Left renal pelvis (tissue), 4 donors: Measurements from ENCODE around the gene CORO1A. TPM values are rescaled to one million over a fixed set of nuclear protein-coding genes. Genes with fewer than 3 reads are reported as not detected.
"Not testable (repeated sequence)": the region's sequence is repeated elsewhere in the genome, so short reads cannot be mapped to it uniquely, and the experiment has no call there.

Experiments
- DNase-seq, 4 donors: peaks; one replicate each; pipeline ENCODE4 v3.0.0-alpha.2; 2013; ENCODE audit warnings: low read depth in 4 of 4, low spot score in 3 of 4
- polyA plus RNA-seq, 4 donors: library from polyadenylated mRNA; unstranded; fragments of 120-200 nt; gene quantifications; one replicate each; pipeline ENCODE4 v1.2.1, GENCODE V29; 2013; ENCODE audit not compliant: insufficient read length in 4 of 4

The CORO1A gene
- polyA plus RNA-seq, 4 donors, result 8.1 to 18.0 (median 12.7) TPM

DNA sequence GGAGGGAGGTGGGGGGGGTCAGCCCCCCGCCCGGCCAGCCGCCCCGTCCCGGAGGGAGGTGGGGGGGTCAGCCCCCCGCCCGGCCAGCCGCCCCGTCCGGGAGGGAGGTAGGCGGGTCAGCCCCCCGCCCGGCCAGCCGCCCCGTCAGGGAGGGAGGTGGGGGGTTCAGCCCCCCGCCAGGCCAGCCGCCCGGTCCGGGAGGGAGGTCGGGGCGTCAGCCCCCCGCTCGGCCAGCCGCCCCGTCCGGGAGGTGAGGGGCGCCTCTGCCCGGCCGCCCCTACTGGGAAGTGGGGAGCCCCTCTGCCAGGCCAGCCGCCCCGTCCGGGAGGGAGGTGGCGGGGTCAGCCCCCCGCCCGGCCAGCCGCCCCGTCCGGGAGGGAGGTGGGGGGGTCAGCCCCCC lies 14.0 kb upstream of the CORO1A start:
- DNase-seq, result not testable (repeated sequence)

DNA sequence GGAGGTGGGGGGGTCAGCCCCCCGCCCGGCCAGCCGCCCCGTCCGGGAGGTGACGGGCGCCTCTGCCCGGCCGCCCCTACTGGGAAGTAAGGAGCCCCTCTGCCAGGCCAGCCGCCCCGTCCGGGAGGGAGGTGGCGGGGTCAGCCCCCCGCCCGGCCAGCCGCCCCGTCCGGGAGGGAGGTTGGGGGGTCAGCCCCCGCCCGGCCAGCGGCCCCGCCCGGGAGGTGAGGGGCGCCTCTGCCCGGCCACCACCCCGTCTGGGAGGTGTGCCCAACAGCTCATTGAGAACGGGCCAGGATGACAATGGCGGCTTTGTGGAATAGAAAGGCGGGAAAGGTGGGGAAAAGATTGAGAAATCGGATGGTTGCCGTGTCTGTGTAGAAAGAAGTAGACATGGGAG lies 13.3 kb upstream of the CORO1A start:
- not testable (repeated sequence) for DNase-seq

DNA sequence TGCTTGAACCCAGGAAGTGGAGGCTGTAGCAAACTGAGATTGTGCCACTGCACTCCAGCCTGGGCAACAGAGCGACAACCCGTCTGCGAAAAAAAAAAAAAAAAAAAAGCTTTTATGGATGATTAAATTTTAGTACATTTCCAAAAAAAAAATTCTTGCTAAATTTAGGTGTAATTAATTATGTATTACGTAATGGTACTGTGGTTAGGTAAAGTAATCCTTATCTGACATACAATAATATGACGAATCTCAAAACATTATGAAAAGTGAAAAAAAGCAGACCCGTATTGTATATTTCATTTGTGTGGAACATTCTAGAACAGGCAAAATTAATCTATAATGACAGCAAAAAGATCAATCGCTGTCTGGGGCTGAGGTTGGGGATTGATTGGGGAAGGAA lies 10.3 kb upstream of the CORO1A start:
- DNase-seq, result no peak

DNA sequence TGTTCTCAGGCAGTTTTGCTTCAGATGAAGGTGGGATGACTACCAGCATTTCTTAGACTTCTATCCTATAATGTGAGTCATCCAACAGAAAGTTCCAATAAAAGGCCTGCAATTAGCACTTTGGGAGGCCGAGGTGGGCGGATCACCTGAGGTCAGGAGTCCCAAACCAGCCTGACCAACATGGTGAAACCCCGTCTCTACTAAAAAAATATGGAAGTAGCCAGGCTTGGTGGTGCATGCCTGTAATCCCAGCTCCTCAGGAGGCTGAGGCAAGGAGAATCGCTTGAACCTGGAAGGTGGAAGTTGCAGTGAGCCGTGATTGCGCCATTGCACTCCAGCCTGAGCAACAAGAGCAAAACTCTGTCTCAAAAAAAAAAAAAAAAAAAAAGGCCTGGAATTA lies 6.5 kb upstream of the CORO1A start:
- DNase-seq, result not testable (repeated sequence)

DNA sequence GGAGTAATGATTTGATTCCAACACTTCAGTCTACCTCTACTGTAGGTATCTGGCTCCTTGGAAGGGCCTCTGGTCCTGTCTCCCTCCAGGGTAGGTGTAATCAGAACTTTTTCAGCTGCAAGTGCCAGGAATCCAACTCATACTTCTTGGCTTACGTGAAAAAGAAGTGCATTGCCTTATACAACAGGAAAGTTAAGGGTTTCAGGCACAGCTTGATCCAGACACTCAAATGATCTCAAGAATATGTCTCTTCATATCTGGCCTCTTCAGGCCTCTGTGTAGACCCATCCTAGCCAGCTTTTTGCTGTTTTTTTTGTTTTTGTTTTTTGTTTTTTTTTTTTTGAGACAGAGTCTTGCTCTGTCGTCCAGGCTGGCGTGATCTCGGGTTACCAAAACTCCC lies 4.2 kb upstream of the CORO1A start:
- no peak for DNase-seq

DNA sequence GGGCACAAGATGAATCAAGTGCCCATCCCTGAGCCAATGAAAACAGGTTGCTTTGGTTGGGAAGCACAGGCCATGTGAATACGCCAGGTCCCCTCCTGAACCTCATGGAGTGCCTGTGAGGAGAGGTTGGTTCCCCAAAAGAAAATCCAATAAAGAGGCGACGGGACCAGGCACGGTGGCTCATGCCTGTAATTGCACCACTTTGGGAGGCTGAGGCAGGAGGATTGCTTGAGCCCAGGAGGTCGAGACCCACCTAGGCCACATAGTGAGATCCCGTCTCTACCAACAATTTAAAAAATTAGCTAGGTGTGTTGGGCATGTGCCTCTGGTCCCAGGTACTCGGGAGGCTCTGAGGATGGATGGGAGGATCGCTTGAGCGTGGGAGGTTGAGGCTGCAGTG lies 3.5 kb upstream of the CORO1A start:
- no peak for DNase-seq

DNA sequence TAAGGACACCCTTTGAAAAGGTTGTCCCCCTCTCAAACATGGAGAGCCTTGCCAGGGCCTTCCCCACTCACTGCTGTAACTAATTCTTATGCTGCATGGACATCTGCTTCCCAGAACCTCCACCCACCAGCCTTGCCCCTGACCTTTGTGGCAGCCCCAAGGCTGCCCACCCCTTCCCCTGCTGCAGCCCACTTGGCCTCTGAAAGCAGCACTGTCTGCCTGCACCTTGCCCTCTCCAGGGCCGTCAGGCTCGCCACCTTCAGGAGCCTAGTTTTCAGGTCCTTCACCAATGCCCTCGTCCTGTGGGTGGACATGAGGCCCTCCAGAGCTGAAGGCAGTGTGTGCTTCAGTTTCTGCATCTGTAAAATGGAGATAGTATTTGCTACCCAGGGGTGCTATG lies 2.7 kb upstream of the CORO1A start:
- DNase-seq, result no peak

DNA sequence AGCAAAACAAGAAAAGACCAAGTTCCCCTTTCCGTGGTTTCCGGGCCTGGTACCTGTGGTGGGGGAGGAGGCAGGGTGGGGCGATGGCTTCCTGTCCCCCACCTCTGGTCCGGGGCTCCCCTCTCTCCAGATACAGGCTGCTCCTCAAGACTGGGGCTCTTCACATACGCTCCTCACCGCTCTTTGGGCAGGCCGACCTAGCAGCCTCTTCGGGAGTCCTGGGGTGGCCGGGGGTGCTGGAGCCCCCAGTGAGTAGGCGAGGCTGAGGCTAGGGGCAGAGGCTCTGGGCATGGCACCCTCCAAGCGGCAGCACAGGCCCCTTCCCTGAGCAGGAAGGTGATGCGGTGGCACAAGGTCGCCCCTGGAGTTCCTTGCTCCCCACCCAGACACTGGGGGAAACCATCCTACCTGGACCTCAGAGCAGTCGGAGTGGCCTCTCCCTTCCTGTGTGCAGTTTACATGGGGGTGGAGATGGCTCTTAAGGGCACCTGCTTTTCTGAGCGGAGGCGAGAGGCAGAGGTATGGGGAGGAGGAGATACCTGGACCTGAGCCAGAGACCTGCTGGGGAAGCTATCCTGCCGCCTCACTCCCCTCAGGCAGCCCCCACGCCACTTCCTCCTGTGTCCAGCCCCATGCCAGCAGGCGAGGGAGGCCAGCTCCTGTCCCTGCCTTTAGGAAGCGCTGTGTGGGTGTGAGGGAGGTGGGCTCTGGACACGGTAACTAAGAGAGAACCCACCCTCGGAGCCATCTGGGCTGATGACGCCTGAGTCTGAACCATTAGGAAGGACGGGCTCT lies 891 bp downstream of the CORO1A start:
- no peak for DNase-seq

DNA sequence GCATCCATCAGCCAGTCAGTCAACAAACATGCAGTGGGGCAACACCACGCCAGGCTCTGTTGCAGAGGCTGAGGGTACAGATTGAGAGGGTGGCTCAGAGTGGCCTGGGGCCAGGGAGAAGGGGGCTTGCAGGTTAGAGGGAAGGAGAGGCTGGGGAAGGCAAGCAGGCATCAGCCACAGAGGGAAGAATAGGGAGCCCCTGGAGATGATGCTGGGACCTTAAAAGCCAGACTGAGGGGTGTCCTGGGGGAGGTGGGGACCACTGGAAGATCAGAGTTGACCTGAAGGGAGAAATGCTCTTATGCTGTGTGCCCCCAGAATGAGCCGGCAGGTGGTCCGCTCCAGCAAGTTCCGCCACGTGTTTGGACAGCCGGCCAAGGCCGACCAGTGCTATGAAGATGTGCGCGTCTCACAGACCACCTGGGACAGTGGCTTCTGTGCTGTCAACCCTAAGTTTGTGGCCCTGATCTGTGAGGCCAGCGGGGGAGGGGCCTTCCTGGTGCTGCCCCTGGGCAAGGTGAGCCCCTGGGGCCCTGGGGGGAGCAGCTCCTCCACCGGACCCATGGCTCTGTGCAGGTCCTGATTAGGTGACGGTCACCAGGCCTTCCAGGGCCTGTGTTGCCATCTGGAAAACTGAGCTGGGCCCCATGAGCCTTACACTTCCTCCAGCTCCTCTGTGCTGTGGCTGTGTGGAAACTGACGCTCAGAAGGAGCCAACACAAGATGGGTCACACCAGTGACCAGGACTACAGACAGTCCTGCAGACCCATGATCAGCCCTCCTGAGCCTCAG lies 1.7 kb downstream of the CORO1A start:
- no peak for DNase-seq

DNA sequence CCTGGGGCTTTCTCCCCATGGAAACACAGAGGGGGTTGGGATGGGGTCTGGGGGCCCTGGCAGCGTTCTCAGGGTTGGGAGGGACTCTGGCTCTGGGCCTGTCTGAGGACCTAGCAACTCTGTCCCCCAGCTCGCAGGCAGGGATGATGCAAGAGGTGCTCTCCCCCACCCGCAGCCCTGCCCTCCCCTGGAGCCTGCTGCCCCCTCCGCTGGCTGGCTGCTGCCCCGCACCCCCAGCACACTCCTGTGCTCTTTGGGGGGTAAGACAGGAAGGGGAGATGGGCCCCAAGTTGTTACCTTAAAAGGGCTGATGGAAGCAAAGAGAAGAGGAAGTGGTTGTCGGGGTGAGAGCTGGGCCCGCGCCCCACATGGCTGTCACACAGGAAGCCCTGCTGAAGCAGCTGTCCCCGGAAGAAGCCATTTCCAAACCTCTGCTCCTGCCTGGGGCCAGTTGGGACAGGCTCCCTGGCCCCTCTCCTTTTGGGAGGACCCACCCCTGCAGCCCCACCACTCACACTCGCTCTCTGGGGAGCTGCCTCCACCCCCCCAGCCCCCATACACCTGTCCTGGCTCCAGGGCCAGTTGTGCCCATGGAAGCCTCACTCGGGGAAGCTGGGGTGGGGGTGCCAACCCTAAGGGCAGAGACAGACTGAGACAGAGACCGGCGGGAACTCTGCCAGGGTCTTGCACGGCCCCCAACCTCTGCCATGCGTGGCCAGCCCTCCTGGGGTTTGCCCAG lies 2.5 kb downstream of the CORO1A start:
- no peak for DNase-seq

DNA sequence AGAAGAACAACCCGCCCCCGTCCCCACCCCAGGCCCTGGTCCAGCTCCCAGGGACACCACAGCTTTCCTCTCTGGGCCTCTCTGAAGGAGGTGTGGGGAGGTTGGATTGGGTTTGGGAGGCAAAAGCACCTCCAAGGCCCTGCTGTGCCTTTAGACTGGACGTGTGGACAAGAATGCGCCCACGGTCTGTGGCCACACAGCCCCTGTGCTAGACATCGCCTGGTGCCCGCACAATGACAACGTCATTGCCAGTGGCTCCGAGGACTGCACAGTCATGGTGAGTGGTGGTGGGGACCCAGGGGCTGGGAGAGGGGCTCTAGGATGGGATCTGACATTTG lies 3.0 kb downstream of the CORO1A start:
- no peak for DNase-seq

DNA sequence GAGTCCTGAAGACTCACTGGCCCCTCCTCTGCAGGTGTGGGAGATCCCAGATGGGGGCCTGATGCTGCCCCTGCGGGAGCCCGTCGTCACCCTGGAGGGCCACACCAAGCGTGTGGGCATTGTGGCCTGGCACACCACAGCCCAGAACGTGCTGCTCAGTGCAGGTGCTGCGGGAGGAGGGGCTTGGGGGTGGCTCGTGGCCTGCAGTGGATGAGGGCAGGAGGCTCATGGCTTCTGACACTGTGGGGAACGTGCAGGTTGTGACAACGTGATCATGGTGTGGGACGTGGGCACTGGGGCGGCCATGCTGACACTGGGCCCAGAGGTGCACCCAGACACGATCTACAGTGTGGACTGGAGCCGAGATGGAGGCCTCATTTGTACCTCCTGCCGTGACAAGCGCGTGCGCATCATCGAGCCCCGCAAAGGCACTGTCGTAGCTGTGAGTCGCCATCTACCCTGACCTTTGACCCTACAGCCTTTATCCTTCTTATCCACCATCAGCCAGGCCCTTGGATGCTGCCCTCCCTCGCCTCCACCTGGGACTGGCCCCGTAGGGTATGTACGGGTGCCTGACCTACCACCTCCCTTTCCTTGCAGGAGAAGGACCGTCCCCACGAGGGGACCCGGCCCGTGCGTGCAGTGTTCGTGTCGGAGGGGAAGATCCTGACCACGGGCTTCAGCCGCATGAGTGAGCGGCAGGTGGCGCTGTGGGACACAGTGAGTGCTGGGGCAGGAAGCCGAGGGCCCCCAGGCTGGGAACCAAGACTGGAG lies 3.6 kb downstream of the CORO1A start:
- DNase-seq, result no peak

DNA sequence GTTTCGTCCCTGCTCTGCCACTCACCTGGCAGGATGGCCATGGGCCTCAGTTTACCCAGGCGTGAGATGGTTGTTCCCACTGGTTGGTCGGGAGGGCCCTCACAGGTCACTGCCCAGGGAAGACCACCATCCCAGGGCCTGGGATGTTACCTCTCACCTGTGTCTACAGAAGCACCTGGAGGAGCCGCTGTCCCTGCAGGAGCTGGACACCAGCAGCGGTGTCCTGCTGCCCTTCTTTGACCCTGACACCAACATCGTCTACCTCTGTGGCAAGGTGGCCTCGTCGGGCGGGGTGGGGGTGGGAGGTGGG lies 4.1 kb downstream of the CORO1A start:
- DNase-seq, result no peak

DNA sequence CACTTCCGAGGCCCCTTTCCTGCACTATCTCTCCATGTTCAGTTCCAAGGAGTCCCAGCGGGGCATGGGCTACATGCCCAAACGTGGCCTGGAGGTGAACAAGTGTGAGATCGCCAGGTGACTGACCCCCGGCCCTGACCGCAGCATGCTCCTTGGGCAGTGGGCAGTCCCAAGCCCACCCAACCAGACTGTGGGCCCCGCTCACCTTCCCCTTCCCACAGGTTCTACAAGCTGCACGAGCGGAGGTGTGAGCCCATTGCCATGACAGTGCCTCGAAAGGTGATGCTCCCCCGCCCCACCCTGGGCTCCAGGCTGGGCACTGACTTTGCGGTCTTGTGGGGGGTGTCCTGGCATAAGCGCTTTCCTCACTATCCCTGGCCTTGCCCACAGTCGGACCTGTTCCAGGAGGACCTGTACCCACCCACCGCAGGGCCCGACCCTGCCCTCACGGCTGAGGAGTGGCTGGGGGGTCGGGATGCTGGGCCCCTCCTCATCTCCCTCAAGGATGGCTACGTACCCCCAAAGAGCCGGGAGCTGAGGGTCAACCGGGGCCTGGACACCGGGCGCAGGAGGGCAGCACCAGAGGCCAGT lies 4.7 kb downstream of the CORO1A start:
- no peak for DNase-seq

DNA sequence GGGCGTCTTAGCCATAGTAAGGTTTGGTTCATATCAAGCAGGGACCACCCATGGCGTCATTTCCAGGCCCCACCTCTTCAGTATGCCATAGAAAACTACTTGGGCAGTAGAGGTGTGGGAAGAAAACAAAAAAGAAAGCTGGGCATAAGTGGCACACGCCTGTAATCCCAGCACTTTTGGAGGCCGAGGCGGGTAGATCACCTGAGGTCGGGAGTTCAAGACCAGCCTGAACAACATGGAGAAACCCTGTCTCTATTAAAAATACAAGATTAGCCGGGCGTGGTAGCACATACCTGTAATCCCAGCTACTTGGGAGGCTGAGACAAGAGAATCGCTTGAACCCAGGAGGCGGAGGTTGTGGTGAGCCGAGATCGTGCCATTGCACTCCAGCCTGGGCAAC lies 7.8 kb downstream of the CORO1A start:
- not testable (repeated sequence) for DNase-seq

DNA sequence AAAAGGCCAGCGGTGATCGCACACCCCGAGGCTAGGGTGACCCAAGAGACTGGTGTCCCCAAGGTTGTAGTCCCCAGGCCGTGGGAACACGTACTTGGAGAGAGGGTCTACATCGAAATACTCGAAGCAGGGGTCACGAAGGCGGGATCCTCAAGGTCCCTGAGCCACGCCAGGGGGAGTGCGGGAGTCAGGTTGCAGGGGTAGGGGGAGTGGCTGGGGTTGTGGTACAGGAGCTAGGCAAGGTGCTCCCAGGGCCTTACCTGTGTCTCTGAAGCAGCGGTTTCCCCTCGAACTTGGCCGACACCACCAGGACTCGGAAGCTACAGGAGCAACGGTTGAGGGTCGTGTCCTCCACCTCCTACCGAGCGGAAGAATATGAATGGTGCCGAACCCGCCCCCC lies 9.7 kb downstream of the CORO1A start:
- DNase-seq, result not testable (repeated sequence)

DNA sequence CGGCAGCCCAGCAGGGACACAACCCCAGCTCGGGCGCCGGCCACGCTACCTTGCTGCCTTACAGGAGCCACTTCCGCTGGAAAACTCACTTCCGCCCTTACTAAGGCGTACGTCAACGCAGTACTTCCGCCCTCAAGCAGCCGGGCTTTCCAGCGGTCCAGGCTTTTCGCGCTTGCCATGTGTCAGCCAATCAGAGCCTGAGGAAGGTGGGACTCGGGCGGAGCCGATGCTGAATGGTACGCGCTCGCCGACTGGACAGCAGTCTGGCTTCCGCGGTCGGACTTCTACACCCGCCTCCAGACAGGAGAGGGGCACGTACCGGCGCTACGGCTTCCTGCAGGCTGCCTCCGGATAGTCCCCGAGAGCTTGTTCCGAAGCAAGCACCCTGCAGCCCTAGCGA lies 10.2 kb downstream of the CORO1A start, which contains the start of the genes BOLA2B and SLX1A:
BOLA2B (minus strand) TSS at position 52 of the 400 bp plus-strand sequence. CDS start 71 bp downstream, outside the sequence.
SLX1A (plus strand) TSS at position 261 of the 400 bp plus-strand sequence. CDS start 210 bp downstream, outside the sequence.
- DNase-seq, result not testable (repeated sequence)

DNA sequence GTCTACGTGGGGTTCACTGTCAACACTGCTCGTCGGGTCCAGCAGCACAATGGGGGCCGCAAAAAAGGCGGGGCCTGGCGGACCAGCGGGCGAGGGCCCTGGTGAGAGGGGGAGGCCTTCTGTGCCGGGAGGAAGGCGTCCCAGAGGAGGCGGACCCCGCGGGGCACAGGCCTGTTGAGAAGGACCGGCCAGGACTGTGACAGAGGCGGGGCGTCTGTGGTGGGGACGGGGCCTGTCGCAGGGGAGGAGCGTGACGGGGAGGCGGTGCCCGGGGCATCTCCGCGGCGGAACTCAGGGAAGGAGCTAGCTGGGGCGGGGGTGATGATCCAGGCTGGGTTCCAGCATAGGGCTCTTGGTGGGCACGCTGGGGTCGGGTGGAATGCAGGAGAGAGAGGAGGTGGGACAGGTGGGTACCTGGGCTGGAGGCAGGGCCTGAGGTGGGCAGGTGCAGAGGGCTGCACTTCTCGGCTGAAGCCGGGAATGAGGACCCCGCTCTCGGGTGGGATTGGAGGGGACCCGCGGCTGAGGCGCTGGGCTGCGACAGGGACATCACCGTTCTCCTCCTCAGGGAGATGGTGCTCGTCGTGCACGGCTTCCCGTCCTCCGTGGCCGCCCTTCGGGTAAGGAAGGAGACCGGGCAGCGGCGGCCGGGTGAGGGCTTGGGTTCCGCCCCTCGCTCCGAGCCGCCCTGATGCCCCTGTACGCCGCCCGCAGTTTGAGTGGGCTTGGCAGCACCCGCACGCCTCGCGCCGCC lies 10.9 kb downstream of the CORO1A start:
- DNase-seq, result not testable (repeated sequence)

DNA sequence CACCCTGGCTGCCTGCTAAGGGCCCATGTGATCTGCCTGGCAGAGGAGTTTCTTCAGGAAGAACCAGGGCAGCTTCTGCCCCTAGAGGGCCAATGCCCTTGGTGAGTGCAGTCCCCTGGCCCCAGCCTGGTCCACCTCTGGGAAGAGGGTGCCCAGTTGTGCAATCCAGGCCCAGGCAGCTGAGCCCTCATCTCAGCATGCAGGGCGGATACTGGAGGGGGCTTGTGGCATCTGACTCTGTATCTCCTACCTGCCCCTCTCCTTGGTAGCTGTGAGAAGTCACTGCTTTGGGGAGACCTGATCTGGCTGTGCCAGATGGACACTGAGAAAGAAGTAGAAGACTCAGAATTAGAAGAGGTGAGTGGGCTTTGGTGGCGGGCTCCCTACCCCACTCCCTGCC lies 13.6 kb downstream of the CORO1A start:
- not testable (repeated sequence) for DNase-seq
